ENCODE data around the gene EML2. TPM values are rescaled to one million over a fixed set of nuclear protein-coding genes. Genes with fewer than 3 reads are reported as not detected.

EML2 gene
- total and polyA plus RNA-seq, 10 of the 15 experiments (the other 5 are each of a cell fraction or from before 2014, with no cell fraction given), result 1.6 to 64.0 (median 27.5) TPM

DNA sequence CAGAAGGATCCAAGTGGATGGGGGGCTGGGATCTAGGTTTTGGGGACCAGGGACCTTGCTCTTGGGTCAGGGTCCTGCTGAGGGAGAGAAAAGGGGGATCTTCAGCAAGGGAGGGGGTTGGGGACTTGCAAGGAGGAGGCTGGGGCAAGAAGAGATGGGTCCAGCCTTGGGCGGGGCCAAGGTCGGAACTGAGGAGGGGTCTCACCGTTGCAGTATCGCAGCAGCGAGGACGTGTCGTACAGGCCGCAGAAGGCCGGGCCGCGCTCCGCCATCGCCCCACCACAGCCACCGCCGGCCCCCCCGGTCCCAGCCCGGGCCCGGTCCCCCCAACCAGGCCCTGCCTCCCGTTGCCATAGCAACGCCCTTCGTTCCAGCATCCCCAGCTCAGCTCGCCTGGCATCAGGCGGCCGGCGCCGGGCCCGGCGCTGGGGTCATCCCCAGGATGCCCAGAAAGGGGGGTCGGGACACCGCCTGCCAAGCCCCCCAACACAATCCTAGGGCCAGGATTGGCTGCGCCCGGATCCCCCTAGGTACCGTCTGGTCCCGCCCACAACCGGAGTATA lies 6.0 kb upstream of the EML2 start:
- FAIRE-seq (no peak), ATAC-seq (no peak), DNase-seq (ENCODE audit: low read depth, low spot score) (no peak)
- Histone ChIP-seq H3K4me3 (peak overlapping the region; percentile 63; the same call in 1 of the 2 replicates), H3K79me2 (ENCODE audit: control insufficient read depth, insufficient read depth, low read length) (no peaks in the 10 kb centered on the region), H3K4me2 (ENCODE audit: control insufficient read depth, insufficient read depth) (peak overlapping the region; percentile 23), H3K27ac (ENCODE audit: control insufficient read depth, insufficient read depth) (no peak overlapping the region), H4K20me1 (ENCODE audit: control insufficient read depth, insufficient read depth) (no peaks in the 10 kb centered on the region), H3K36me3 (ENCODE audit: control insufficient read depth in 2 of 2, insufficient read depth in 2 of 2, low read length in 1 of 2) (no peaks in the 10 kb centered on the region), H3K9me3 (replicated peaks; ENCODE audit: control insufficient read depth, insufficient read depth, low read length) (no peaks in the 10 kb centered on the region), H3K4me1 (ENCODE audit: control insufficient read depth, insufficient read depth, low read length) (peaks cover 20% of the 10 kb centered on the region), H3K27me3 (replicated peaks in 1 of 2; ENCODE audit: control insufficient read depth in 2 of 2, insufficient read depth in 2 of 2, low read length in 1 of 2) (no peaks in the 10 kb centered on the region), H3K9ac (ENCODE audit: control insufficient read depth, insufficient read depth, low read length) (peak overlapping the region; percentile 51; the same call in 1 of the 2 replicates), H2AFZ (ENCODE audit: control insufficient read depth, low read depth, low read length) (peak overlapping the region; percentile 93)
- ChIA-PET RAD21 (ENCODE audit: unreplicated experiment) (interaction anchor here (0.6 to 2.2 kb wide), 21 partner anchors 8 to 239 kb away, joined by 3 to 14 read pairs (median 3); partner anchors contain the start of genes FOSB, GIPR, QPCTL and SIX5), CTCF (interaction anchor here (1.0 to 3.4 kb wide), 11 partner anchors 14 to 199 kb away, joined by 3 to 20 read pairs (median 6); partner anchors contain the start of genes FBXO46, QPCTL and SNRPD2), SMC1A (ENCODE audit: uncharacterized antibody, unreplicated experiment) (interaction anchor here (0.7 to 3.1 kb wide), 11 partner anchors 19 to 206 kb away, joined by 3 to 11 read pairs (median 3); no protein-coding TSS in a partner anchor), POLR2A (interaction anchor here (0.7 to 1.3 kb wide), 11 partner anchors 8 to 176 kb away, joined by 3 to 9 read pairs (median 4); partner anchors contain the start of genes GIPR, OPA3, QPCTL and SNRPD2)
- no TSS peak for BruUV-seq (replicated peaks)
- 22% methylated on average over 32 of the region's 35 CpGs for WGBS (ENCODE audit: insufficient coverage, insufficient replicate concordance, low lambda C conversion rate, missing lambda C conversion rate)
- in situ Hi-C loops (cut with MboI) (loop anchor here (10.0 kb wide), 1 partner anchor 120 kb away; no protein-coding TSS in a partner anchor), intact Hi-C loops (cut with micrococcal nuclease; ENCODE audit: unreplicated experiment) (loop anchor here (2.0 to 10.0 kb wide), 2 partner anchors 24 to 240 kb away; partner anchors contain the start of genes GIPR, POLR1G and PPP1R13L)
- TF ChIP-seq SPI1 (IDR thresholded peaks at IDR 0.05; ENCODE audit: borderline replicate concordance, insufficient read depth, low read depth, low read length) (no peak), BMI1 (IDR thresholded peaks at IDR 0.05; ENCODE audit: borderline replicate concordance) (peak; percentile 97), HCFC1 (IDR thresholded peaks at IDR 0.05; ENCODE audit: low read length) (no peak), ZNF217 (IDR thresholded peaks at IDR 0.05) (no peak), SP1 (IDR thresholded peaks at IDR 0.05; ENCODE audit: low read depth, low read length) (no peak), MXI1 (IDR thresholded peaks at IDR 0.05; ENCODE audit: low read depth, low read length) (0 out of 2 replicates have a peak, but pooled peaks have one; percentile 17), NFXL1 (IDR thresholded peaks at IDR 0.05; ENCODE audit: borderline replicate concordance) (no peak), ESRRA (IDR thresholded peaks at IDR 0.05; ENCODE audit: low read length) (no peak), CBX5 (IDR thresholded peaks at IDR 0.05; ENCODE audit: low read depth) (no peak), HDGF (IDR thresholded peaks at IDR 0.05) (no peak), TCF12 (IDR thresholded peaks at IDR 0.05; ENCODE audit: low read depth, low read length) (no peak), IRF4 (IDR thresholded peaks at IDR 0.05; ENCODE audit: low read depth, low read length) (no peak), BHLHE40 (IDR thresholded peaks at IDR 0.05; ENCODE audit: borderline replicate concordance in 1 of 2, low read depth in 2 of 2, low read length in 1 of 2) (no peak), NFYA (IDR thresholded peaks at IDR 0.05; ENCODE audit: borderline replicate concordance, low read depth, low read length) (no peak), MTA2 (IDR thresholded peaks at IDR 0.05; ENCODE audit: low read depth) (no peak), MYC (IDR thresholded peaks at IDR 0.05; ENCODE audit: insufficient read depth, insufficient read length, insufficient replicate concordance, low read length, severe bottlenecking) (no peak), ZNF384 (IDR thresholded peaks at IDR 0.05; ENCODE audit: borderline replicate concordance, low read depth, low read length) (no peak), LARP7 (IDR thresholded peaks at IDR 0.05) (0 out of 2 replicates have a peak, but pooled peaks have one; percentile 42), KDM1A (IDR thresholded peaks at IDR 0.05; ENCODE audit: borderline replicate concordance) (peak; percentile 89; the same call in 1 of the 2 replicates), MEF2B (IDR thresholded peaks at IDR 0.05; ENCODE audit: partially characterized antibody, poor library complexity, severe bottlenecking) (peak; percentile 18)
- TF ChIP-seq, protein P1, sequence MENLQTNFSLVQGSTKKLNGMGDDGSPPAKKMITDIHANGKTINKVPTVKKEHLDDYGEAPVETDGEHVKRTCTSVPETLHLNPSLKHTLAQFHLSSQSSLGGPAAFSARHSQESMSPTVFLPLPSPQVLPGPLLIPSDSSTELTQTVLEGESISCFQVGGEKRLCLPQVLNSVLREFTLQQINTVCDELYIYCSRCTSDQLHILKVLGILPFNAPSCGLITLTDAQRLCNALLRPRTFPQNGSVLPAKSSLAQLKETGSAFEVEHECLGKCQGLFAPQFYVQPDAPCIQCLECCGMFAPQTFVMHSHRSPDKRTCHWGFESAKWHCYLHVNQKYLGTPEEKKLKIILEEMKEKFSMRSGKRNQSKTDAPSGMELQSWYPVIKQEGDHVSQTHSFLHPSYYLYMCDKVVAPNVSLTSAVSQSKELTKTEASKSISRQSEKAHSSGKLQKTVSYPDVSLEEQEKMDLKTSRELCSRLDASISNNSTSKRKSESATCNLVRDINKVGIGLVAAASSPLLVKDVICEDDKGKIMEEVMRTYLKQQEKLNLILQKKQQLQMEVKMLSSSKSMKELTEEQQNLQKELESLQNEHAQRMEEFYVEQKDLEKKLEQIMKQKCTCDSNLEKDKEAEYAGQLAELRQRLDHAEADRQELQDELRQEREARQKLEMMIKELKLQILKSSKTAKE (IDR thresholded peaks at IDR 0.05; ENCODE audit: low read depth, poor library complexity, severe bottlenecking), result no peak
- TF ChIP-seq, protein P2, sequence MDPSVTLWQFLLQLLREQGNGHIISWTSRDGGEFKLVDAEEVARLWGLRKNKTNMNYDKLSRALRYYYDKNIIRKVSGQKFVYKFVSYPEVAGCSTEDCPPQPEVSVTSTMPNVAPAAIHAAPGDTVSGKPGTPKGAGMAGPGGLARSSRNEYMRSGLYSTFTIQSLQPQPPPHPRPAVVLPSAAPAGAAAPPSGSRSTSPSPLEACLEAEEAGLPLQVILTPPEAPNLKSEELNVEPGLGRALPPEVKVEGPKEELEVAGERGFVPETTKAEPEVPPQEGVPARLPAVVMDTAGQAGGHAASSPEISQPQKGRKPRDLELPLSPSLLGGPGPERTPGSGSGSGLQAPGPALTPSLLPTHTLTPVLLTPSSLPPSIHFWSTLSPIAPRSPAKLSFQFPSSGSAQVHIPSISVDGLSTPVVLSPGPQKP (IDR thresholded peaks at IDR 0.05; ENCODE audit: low read depth, low read length), result no peak

Measured in GM12878 (cell line).